Panc1 (cell line): Measurements from ENCODE around the gene YIF1A. TPM values are rescaled to one million over a fixed set of nuclear protein-coding genes. Genes with fewer than 3 reads are reported as not detected.

Experiments
- ATAC-seq: fragments of 200-7000 bp; cut with Tn5 transposase; 2 replicates; pipeline ENCODE4 v1.9.1; 2020; ENCODE audit warnings: mild to moderate bottlenecking, moderate library complexity
- BruUV-seq: library from RNA; stranded (reverse); fragments of 400-500 nt; replicated peaks from 2 replicates; lab custom pipeline; 2021; lab: Mats Ljungman, UMichigan
- CTCF ChIA-PET: fragments of 300-600 bp; sonication (Branson Sonifier 250); formaldehyde crosslinking; loops from one replicate; lab custom pipeline; 2022; ENCODE audit warnings: antibody characterized with exemption; lab: Charles Lee
- POLR2A ChIA-PET: fragments of 300-600 bp; sonication (Branson Sonifier 250); formaldehyde crosslinking; loops from one replicate; lab custom pipeline; 2022; ENCODE audit warnings: antibody characterized with exemption; lab: Charles Lee
- DNase-seq: peaks from one replicate; pipeline ENCODE4 v3.0.0-alpha.2; 2010; ENCODE audit warnings: low read depth, low spot score
- H3K27ac ChIP-seq: 2 replicates; pipeline ENCODE4 v1.5.1; 2011; ENCODE audit warnings: mild to moderate bottlenecking, low read length, inconsistent platforms
- H3K27me3 ChIP-seq: fragments of 200-500 bp; sonication (Bioruptor generic); 2 replicates; pipeline ENCODE4 v1.6.0; 2014; ENCODE audit warnings: low read length, inconsistent platforms; ENCODE audit not compliant: control insufficient read depth, insufficient read depth
- H3K36me3 ChIP-seq: fragments of 200-500 bp; sonication (Bioruptor generic); 2 replicates; pipeline ENCODE4 v1.5.1; 2014; ENCODE audit warnings: inconsistent platforms, mild to moderate bottlenecking, low read length, moderate library complexity; ENCODE audit not compliant: control insufficient read depth, insufficient read depth
- H3K4me1 ChIP-seq: 2 replicates; pipeline ENCODE4 v1.5.1; 2011; ENCODE audit warnings: inconsistent platforms, mild to moderate bottlenecking, low read length, moderate library complexity; ENCODE audit not compliant: control insufficient read depth, insufficient read depth
- H3K4me3 ChIP-seq, 2 experiments: 2 replicates each; pipeline ENCODE4 v1.5.1; 2011 to 2012; ENCODE audit warnings: low read depth in 2 of 2, low read length in 2 of 2, mild to moderate bottlenecking in 2 of 2, inconsistent platforms in 1 of 2, moderate library complexity in 1 of 2
- H3K9me3 ChIP-seq: fragments of 200-500 bp; sonication (Bioruptor generic); 2 replicates; pipeline ENCODE4 v1.5.1; 2014; ENCODE audit warnings: low read depth, mild to moderate bottlenecking, inconsistent platforms, low read length, moderate library complexity; ENCODE audit not compliant: control insufficient read depth, insufficient read depth
- POLR2AphosphoS5 ChIP-seq: IDR thresholded peaks from 2 replicates; pipeline ENCODE4 v1.6.1; 2012; ENCODE audit warnings: mild to moderate bottlenecking, low read depth, low read length, moderate library complexity
- SIN3A ChIP-seq: IDR thresholded peaks from 2 replicates; pipeline ENCODE4 v1.6.1; 2012; ENCODE audit warnings: low read depth, mild to moderate bottlenecking, low read length, moderate library complexity, borderline replicate concordance; ENCODE audit not compliant: insufficient read depth
- TCF7L2 ChIP-seq: IDR thresholded peaks from 2 replicates; pipeline ENCODE4 v1.6.1; 2011; ENCODE audit warnings: mild to moderate bottlenecking, low read depth, low read length, inconsistent platforms
- in situ Hi-C: cut with HindIII; loops from 2 replicates; pipeline ENCODE4 v1.10.0; 2016; ENCODE audit warnings: low sequenced_read_pairs, low pct_unique_long_range_greater_than_20kb
- intact Hi-C: fragments of 100-400 bp; cut with micrococcal nuclease; formaldehyde crosslinking; loops from one replicate; pipeline ENCODE4 v1.10.0; 2022; ENCODE audit not compliant: unreplicated experiment
- total RNA-seq: library from RNA; stranded (reverse); gene quantifications from one replicate; pipeline ENCODE4 v1.2.1, GENCODE V29; 2021; ENCODE audit not compliant: unreplicated experiment
- TF ChIP-seq, protein P1 (sequence below), 2 experiments: IDR thresholded peaks; 2 replicates each; pipeline ENCODE4 v1.6.1; 2011 to 2012; ENCODE audit warnings: low read depth in 2 of 2, control low read depth in 1 of 2, low read length in 1 of 2, mild to moderate bottlenecking in 1 of 2, moderate library complexity in 1 of 2; ENCODE audit not compliant: insufficient read depth in 1 of 2
- TF ChIP-seq, protein P2 (sequence below): fragments of 450-650 bp; IDR thresholded peaks from 2 replicates; pipeline ENCODE4 v1.5.1; 2017; ENCODE audit warnings: mild to moderate bottlenecking

Gene YIF1A
- total RNA-seq, 1 experiment from 2014 or later: 196 TPM

- no TSS peak for BruUV-seq
- H3K27me3 ChIP-seq: no peaks in the 10 kb centered on the region
- CTCF ChIA-PET: no interaction called here
- TF ChIP-seq SIN3A (no peak), TCF7L2 (no peak), POLR2AphosphoS5 (peak; percentile 45)
- TF ChIP-seq, protein P1, sequence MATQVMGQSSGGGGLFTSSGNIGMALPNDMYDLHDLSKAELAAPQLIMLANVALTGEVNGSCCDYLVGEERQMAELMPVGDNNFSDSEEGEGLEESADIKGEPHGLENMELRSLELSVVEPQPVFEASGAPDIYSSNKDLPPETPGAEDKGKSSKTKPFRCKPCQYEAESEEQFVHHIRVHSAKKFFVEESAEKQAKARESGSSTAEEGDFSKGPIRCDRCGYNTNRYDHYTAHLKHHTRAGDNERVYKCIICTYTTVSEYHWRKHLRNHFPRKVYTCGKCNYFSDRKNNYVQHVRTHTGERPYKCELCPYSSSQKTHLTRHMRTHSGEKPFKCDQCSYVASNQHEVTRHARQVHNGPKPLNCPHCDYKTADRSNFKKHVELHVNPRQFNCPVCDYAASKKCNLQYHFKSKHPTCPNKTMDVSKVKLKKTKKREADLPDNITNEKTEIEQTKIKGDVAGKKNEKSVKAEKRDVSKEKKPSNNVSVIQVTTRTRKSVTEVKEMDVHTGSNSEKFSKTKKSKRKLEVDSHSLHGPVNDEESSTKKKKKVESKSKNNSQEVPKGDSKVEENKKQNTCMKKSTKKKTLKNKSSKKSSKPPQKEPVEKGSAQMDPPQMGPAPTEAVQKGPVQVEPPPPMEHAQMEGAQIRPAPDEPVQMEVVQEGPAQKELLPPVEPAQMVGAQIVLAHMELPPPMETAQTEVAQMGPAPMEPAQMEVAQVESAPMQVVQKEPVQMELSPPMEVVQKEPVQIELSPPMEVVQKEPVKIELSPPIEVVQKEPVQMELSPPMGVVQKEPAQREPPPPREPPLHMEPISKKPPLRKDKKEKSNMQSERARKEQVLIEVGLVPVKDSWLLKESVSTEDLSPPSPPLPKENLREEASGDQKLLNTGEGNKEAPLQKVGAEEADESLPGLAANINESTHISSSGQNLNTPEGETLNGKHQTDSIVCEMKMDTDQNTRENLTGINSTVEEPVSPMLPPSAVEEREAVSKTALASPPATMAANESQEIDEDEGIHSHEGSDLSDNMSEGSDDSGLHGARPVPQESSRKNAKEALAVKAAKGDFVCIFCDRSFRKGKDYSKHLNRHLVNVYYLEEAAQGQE (IDR thresholded peaks at IDR 0.05; ENCODE audit: insufficient read depth in 1 of 2, low read depth in 2 of 2, low read length in 1 of 2): no peak
- POLR2A ChIA-PET: interaction anchor here (0.5 kb wide), 1 partner anchor 200 kb away, joined by 3 read pairs; the partner anchor contains the start of gene SF3B2
- no peaks in the 10 kb centered on the region for H3K9me3 ChIP-seq
- H3K27ac ChIP-seq: no peak overlapping the region
- in situ Hi-C loops (no loop called here), intact Hi-C loops (no loop called here)
- H3K4me1 ChIP-seq: peaks cover 3% of the 10 kb centered on the region; the same call in 1 of the 2 replicates
- DNase-seq (no peak), ATAC-seq (no peak)
- no peaks in the 10 kb centered on the region for H3K36me3 ChIP-seq
- H3K4me3 ChIP-seq: no peak overlapping the region
Observed at GRCh38 chr11:66251809-66252208, 37.1 kb downstream of the YIF1A start.

DNA sequence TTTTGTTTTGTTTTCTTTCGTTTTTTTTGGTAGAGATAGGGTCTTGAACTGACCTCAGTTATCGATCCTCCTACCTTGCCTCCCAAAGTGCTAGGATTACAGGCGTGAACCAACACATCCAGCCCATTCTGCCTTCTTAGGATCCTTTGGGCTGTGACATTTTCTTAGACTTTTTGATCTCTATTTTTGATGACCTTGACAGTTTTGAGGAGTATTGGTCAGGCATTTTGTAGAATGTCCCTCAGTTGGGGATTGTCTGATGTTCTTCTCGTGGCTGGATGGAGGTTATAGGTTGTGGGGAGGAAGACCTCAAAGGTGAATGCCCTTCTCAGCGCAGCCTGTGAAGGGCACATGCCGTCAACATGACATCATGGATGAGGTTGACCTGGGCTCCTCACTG lies 40.0 kb downstream of the YIF1A start:
- DNase-seq (no peak), ATAC-seq (no peak)
- in situ Hi-C loops (no loop called here), intact Hi-C loops (no loop called here)
- no peaks in the 10 kb centered on the region for H3K27me3 ChIP-seq
- H3K4me3 ChIP-seq: no peak overlapping the region
- no peaks in the 10 kb centered on the region for H3K9me3 ChIP-seq
- no peak overlapping the region for H3K27ac ChIP-seq
- no peaks in the 10 kb centered on the region for H3K36me3 ChIP-seq
- no TSS peak for BruUV-seq
- H3K4me1 ChIP-seq: no peaks in the 10 kb centered on the region
- ChIA-PET POLR2A (no interaction called here), CTCF (no interaction called here)
- TF ChIP-seq SIN3A (no peak), TCF7L2 (no peak)
- TF ChIP-seq, protein P1 (IDR thresholded peaks at IDR 0.05; ENCODE audit: insufficient read depth in 1 of 2, low read depth in 2 of 2, low read length in 1 of 2): no peak
- TF ChIP-seq, protein P2, sequence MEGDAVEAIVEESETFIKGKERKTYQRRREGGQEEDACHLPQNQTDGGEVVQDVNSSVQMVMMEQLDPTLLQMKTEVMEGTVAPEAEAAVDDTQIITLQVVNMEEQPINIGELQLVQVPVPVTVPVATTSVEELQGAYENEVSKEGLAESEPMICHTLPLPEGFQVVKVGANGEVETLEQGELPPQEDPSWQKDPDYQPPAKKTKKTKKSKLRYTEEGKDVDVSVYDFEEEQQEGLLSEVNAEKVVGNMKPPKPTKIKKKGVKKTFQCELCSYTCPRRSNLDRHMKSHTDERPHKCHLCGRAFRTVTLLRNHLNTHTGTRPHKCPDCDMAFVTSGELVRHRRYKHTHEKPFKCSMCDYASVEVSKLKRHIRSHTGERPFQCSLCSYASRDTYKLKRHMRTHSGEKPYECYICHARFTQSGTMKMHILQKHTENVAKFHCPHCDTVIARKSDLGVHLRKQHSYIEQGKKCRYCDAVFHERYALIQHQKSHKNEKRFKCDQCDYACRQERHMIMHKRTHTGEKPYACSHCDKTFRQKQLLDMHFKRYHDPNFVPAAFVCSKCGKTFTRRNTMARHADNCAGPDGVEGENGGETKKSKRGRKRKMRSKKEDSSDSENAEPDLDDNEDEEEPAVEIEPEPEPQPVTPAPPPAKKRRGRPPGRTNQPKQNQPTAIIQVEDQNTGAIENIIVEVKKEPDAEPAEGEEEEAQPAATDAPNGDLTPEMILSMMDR: no peak
